ENCODE results near the gene GYG1.
"Not testable (repeated sequence)": the region's sequence is repeated elsewhere in the genome, so short reads cannot be mapped to it uniquely, and the experiment has no call there.

The GYG1 gene

DNA sequence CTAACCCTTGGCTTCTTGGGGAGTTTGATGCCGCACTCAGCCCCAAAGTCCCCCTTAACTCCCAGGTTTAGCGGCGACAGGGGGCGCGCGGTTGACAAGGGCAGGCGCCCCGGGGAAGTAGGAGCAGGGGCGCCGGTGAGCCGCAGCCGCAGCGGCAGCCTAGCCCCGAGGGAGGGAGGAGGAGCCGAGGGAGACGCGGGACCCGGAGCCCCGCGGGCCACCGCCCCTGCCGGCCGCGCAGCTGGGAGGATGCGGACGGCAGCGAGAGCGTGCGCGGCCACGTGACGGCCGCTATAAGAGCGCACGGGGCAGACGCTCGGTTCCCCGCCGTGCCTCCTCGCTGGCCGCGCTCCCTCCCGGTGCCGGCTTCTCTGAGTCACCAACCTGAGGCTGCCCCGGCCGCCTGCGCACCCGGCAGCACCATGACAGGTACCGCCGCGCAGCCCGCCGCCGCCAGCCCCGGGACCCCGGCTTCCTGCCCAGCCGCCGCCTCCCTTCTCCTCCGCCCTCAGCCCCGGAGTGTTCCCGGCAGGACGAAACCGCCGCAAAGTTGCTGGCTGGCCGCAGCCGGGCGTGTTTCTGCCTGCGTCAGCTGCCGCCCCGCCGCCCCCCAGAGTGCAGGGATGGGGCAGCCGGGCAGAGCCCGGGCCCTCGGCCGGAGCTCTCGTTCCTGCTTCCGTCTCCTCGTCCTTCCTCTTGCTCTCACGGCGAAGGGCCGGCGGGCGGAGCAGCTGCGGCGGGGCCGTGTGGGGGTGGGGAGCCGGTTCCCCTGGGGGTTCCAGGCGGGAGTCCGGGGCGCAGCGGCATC is at the start of gene GYG1:
Gene GYG1, plus strand, starts transcription at position 322 of the 808 bp plus-strand sequence. Its CDS starts 101 bp downstream, at position 423.
- peak; percentile 50 for DNase-seq

DNA sequence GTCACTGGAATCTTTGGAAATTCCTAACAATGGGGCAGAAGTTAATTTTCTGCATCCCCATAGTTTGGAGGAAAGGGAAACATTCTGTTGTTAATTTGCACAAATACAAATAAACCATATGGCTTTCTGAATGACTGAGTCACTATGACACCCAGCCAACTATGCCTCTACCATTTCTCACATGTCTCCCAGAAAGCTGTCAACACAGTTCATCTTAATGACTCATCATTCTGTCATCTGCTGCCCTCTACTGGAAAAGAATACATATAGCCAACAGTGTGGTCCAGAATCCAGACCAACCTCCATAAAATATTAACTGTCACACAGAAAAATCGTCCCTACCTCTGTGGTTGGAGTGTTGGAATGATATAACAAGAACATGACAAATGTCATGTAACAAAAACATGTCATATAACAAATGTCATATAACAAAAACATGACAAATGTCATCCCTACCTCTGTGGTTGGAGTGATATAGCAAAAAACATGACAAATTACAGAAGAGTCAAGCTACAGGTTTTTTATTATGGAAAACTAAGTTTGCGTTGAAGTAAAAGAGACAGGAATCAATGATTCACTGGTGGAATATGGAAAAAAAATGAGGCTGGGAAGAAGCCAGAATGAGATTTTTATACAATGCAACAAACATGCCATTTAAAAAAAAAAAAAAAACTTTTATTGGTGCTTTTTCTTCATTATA is 47.7 kb upstream of the GYG1 start:
- peak; percentile 30 for DNase-seq

DNA sequence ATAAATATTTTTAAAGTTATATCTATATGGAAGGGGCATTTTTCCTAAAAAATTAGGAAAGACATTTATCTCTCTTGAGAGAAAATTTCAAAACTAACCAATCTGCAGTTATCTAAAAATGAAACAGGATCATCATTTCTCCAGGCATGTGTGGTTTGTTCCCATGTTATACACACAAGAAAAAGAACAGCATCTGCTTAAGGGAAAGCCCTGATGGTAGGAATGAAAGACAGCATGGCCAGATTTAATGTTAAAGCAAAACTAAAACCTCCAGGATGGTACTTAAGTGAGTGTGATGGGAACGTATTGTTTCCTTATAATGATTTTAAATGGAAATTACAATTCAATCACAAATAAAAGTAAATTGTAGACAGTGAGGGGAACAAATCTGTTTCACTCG is 46.2 kb upstream of the GYG1 start:
- no peak for DNase-seq

DNA sequence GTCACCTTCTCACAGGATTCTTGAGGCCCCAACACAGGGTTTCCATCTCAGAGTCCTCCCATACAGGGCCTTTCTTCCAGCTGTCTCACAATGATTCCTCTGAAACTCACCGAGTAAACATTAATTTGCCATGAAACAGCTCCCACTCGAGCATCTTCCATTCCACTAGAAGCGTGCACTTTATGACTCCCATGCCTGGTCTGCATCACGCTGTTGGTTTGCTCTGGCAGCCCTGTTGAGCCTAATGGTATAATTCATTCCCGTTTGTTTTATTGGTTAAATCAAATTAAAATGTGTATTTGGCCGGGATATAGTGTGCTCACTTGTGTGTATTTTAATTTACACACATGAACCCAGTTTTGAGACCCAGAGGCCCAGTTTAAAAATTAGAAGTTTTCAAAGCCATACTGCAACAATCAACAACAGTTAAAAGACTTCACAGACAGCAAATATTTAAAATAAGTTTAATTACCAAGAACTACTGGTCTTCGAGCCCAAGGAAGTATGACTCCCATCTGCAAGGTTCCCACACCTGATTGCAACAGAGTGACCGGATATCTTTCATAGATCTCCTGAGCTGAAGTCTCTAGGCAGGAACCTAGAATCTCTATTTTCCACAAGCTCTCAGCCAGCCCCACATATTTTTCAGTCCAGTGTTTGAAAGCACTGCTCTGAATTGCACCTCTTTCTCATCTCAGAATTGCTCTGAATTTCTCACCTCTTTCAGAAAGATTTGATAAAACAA is 42.3 kb upstream of the GYG1 start:
- DNase-seq, result no peak

DNA sequence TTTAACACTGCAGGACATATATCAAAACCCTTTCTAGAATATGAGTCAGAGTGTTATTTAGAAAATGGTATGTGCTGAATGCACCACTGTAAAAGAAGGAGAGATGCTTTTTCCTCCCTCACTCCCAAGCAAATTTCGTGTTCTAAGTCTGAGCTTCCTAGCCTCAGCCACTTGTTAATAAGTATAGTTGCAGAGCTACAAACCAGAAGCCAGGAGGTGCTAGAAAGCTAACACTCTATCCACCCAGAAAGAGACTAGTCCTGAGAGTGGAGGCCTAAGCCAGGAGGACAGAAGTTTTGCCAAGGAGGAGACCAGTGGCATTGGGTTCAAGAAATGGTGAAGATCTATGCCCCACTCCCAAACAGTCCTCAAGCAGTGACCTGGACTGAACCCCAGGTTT is 40.5 kb upstream of the GYG1 start:
- DNase-seq, result no peak

DNA sequence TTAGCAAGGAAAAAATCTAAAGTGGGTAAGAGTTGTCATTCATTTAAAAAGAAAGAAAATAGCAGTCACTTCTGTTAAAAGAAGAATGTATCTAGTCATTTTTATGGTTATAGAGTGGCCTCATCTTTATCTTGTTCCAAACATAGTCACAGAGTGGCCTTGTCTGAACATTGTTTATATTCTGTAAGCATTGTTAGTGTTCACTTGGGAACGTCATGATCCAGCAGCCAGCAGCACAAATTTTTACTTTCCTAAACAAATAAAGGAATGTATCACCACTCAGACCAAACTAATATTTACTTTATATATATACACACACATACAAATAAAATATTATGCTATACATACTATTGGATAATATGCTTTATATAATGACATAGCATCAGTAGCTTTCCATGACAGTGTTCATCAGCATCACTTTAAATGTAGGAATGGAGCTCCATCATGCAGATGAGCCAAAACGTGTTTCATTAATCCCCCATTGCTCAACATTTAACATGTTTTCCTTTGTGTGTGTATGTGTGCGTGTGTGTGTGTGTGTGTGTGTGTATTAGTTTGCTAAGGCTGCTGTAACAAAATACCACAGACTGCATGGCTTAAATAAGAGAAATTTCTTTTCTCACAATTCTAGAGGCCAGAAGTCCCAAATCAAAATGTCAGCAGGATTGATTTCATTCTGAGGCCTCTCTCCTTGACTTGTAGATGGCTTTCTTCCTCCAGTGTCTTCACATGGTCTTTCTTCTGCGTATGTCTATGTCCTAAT is 39.6 kb upstream of the GYG1 start:
- no peak for DNase-seq

DNA sequence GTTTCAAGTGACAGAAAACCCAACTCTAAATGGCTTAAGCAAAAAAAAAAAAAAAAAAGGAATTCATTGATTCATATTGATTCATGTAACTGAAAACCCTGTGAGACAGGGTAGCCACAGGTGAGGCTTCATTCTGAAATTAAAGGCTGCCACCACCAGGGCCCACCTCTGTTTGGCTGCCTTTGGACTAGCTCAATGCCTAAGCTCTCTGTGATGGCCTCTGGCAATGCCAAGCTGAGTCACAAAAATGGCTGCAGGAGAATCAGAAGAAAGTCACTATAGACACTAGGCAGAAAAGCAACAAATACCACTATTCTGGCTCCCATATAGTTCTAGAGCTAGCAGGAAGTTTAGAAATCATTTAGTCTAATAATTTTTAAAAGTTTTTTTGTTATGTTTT is 38.2 kb upstream of the GYG1 start:
- DNase-seq, result no peak

DNA sequence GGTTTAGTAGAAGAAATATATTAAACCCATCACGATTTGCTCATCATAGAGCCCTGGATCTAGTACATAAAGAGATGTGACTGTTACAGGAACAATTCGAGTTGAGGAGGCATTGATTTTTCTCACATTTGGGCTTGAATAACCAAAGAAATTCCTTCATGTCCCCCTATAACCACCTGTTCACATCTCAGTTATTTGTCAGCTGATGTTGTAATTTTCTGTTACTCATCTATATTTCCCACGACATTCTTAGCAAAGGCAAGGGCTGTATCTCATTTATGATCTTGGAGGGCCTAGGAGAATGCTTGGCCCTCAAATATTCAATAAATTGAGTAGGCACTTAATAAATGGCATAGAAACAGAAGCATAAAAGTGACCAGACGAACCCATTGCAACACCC is 36.4 kb upstream of the GYG1 start:
- no peak for DNase-seq

DNA sequence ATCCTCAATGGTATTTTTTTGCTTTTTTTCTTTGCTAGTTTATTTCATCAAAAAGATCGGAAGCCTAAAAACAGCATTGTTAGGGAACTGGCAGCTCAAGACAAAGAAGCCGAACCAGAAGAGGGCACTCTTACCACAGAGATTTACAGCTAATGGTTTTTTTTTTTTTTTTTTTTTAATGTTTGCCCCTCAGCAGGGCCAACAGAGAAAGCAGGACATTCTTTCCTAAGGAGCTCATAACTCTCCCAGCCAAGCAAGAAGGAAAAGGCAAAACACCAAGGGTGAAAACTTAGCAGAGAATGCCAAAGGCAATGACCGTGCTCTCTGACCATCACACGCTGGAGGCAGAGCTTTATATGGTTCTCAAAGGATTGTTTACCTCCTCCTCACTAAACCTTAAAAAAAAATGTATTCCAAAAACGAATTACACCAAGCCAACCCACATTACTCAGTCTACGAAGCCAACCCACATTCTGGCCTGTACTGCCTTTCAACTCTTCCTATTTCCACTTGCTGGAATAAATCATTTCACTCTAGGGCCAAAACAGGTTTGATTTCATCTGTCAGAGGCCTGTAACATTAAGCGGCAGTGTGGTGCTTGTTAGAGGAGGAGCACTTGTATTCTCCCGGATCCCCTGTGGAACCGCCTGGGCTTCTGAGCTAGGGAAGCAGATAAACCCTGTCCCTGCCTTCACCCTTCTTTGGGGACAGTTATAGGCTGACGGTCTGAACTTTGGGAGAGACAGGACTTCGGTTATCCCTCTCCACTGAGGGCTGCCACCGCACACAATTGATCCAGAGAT is 35.6 kb upstream of the GYG1 start:
- peak; percentile 8 for DNase-seq

DNA sequence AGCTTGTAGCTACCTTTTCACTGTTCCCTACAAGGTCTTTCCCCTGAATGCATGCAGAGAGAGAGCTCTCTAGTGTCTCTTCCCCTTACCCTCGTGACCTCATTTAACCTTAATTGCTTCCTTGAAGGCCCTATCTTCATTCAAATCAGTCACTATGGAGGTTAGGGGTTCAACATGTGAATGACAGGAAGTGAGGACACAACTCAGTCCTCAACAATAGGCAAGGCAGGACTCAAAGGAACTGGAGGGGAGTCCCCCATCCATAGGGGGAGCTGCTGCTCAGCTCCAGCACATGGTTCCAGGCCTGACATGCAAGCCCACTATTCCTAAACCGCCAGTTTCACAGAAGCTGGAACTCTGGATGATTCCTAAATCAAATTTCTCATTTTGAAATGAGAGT is 33.8 kb upstream of the GYG1 start:
- peak; percentile 90 for DNase-seq

DNA sequence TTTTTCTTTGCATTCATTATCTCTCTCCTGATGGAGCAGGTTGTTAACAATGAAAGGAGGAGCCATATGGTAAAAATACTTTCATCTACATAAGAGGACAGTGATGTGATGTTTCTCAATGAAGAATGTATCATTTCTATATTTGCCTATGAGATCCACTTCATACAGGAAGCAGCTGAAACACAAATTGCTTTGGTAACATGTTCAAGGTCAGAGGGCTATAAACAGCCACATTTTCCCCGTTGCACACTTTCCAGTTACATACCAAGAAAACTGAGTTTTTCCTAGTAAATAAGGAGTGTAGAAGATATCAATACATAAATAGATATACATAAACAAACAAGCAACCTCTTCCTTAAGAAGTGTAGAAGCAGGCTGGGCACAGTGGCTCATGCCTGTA is 32.6 kb upstream of the GYG1 start:
- DNase-seq, result no peak

DNA sequence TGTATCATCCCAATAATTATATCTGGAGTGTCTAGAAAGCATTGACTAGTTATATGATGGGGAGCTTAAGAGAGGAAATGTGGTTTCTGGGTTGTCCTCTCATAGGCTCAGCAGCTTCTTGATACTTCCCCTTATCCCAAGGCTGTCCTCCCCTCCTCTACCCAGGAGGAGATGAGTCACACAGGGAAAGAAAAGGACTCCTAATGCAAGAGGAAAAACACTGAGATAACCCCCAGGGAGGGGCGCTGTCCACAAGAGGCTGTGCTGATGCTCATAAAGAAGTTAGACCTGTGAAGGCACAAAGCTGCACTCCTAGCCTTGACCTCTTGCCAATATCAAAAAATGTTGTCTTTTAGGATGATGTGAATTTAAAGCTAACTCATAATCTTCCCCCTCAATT is 28.8 kb upstream of the GYG1 start:
- no peak for DNase-seq

DNA sequence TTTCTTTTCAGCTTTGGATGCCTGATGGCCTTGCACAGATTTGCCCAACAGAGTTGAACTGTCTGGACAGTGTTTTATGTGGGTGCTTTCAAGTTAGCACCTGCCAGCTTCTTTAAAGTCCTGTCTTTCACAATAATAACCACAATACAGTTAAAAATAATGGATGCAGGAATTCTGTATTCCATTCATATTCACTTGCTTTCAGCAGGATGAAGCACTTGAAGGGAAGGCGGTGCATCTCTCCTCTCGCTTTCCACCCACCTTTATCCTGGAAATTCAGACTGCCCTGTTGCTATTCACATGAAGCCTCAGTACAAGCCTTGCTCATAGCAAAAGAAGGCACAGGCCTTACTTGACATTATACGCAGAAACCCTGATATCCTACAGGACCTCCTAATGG is 26.5 kb upstream of the GYG1 start:
- DNase-seq, result no peak

DNA sequence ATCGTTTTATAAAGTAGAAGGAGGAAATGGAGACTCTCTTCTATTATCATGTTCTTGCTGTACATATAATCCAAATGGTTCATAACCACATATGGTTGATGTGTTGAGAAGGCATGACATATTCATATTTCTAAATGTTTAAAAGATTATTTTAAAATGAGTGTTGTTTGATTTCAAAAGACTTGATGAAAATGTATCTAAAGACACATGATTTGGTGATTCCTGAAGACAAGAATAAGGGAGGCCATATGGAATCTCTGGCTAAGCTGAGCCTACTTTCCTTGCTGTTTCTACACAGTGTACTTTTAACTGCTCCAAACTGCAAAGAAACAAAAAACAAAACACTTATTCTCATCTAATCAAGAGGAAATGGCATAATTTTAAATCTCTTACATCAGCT is 23.0 kb upstream of the GYG1 start:
- no peak for DNase-seq

DNA sequence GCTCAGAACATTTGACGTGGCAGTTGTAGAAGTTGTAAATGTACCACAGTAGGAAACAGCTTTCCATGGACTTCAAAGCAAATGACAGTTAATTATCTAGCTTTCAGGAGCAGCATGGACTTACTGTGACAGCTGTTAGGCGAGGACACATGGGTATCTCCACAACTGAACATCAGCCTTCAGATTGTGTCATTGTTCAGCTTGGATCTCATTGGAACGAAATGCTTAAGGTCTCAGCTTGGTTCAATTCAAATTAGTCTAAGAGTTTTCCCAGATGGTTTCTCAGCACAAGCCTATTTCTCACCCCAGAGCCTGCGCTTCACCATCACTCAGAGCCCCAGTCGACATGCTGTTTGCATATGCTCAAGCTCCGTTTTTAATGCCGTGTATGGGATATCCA is 21.1 kb upstream of the GYG1 start:
- no peak for DNase-seq

DNA sequence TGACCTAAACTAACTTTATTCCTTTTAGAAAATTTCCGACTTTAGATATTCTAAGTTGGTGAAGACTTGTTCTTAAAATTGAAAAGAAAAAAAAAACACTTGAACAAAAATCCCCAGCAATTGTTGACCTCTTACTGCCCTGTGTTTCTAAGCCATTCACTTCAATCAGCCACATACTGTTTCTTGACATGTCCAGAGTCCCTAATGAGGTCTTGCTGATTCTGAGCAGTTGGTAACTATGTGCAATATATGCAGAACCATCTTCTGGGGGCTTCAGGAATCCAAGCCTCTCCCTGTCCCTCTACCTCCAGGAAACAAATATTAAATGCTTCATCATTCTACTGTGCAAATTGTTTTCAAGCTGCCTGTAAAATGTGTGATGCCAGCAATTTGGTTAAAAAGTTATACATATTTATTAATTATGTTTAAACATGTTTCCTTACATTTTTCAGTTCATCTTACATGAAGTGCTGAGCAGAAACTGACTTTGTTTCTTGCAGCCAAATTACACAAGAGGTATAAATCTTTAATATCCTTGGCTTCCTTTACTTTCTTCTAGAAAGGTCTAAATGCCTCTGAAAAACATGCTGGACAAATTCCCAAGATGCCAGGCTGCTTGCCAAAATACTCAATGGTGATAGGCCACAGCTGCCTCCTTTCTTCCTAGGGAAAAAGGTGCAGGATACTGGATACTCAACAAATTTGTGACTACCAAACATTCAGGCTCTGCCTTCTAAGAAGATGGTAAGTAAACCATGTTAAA is 19.8 kb upstream of the GYG1 start:
- no peak for DNase-seq

DNA sequence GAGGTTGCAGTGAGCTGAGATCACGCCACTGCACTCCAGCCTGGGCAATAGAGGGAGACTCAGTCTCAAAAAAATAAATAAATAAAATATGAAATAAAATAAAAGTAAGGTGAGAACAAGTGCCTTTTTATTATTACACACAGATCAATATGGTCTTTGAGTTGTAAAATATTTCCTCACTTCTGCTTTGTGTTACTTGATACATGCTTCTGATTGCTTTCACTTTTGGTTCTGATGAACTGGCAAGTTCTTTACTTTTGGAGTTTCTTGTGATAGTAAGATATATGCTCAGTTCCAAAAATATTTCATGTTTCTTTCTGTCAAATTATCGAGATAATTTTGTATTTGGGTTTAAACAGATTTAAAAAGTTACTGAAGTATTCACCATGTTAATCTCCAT is 16.6 kb upstream of the GYG1 start:
- no peak for DNase-seq

DNA sequence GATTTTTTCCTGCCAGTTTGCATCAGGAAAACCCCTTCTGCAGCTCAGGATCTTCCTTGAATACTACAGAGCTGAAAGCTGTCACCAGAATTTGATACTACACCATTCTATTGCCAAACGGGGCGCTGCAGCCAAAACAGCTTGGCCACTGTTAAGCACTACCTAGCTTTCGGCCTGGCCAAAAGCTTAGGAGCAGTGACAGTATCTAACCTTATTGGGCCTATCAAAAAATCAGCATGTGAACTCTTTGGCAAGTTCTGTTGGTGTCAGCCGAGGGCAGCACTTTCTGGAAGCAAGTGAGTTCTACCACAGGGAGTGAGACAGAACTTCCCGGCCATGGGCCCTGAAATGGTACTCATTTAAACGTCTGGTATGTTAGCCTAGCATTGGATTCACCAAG is 16.1 kb upstream of the GYG1 start:
- DNase-seq, result no peak

DNA sequence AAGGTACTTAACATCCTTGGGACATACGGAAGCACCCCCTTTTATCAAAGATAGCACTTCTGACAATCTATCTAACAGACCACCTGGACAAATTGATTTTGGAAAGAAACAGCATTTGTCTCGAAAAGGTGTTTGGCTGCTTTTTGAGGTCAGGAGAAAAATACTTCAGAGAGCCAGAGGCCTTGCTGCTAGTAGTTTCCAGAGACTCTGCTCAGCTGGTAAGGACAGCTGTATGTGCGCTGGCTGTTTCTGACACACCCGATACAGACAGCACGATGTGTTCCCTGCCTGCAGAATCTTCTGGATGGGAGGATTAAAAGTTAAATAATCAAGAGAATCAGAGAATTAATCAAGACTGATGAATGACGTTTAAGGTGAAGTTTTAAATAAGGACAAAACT is 15.6 kb upstream of the GYG1 start:
- DNase-seq, result no peak

DNA sequence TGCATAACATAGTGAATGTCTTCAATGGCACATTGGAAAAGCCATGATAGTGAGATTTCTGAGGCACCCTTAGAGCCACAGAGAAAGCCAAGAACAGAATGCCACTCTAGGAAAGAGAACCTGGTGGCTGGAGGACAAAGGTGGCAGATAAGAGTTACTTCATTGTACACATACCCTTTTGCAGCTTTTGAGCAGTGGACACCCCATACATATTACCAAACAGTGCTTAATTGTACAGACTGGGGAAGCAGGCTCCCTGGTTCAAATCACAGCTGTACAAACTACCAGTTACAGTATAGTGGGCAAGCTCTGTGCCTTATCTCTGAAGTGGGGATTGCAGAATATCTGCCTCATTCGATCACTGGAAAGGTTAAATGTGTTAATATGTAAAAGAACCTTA is 10.1 kb upstream of the GYG1 start:
- no peak for DNase-seq

DNA sequence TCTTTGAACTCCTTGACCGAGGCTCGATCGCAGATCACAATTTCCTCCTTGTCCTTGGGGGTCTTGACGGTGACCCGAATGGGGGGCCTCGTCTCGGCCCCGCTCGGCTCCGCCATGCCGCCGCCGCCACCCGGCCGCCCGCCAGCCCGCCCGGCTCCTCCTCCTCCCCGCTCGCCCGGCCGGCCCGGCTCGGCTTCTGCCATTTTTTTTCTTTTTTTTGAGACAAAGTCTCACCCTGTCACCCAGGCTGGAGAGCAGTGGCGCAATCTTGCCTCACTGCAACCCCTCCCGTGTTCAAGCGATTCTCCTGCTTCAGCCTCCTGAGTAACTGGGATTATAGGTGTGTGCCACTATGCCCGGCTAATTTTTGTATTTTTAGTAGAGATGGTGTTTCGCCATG is 3.8 kb upstream of the GYG1 start:
- not testable (repeated sequence) for DNase-seq

DNA sequence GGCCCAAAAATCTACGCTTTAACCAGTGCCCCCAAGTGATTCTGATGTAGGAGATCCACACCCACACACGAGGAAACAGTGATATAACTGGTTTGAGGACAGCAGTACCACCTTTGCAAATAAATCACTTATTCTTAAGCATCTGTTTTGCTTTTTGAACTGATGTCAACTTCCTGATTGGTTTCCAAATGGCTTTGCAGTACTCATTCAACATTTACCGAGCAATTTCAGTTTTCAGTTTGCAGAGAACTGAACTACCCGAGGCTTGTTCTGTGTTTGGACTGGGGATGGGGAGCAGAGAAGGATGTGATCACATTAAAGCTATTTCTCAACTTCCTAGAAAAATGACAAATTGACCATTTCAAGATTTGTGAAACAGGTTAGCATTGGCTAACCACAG is 1.1 kb upstream of the GYG1 start:
- DNase-seq, result peak; percentile 43

All from GF-D8 (cell line).